Neural cell (in vitro differentiated cells): ENCODE data around the gene CHCHD2.

Source experiments
- EP300 ChIP-seq: fragments of 450-650 bp; conservative IDR thresholded peaks from 2 replicates; pipeline ENCODE4 v1.6.1; 2014; ENCODE audit warnings: antibody characterized with exemption, mild to moderate bottlenecking, moderate library complexity; ENCODE audit not compliant: poor library complexity, severe bottlenecking
- EZH2 ChIP-seq: fragments of 200-600, 300-800 bp; shearing (Covaris generic), sonication (generic); IDR thresholded peaks from 2 replicates; pipeline ENCODE4 v1.6.1; 2014; ENCODE audit warnings: antibody characterized with exemption, low read length, borderline replicate concordance, mild to moderate bottlenecking; ENCODE audit not compliant: insufficient read depth, poor library complexity, severe bottlenecking
- POLR2AphosphoS5 ChIP-seq: IDR thresholded peaks from 2 replicates; pipeline ENCODE4 v1.6.1; 2012
- RAD21 ChIP-seq: fragments of 450-650 bp; conservative IDR thresholded peaks from 2 replicates; pipeline ENCODE4 v1.6.1; 2014; ENCODE audit warnings: antibody characterized with exemption, mild to moderate bottlenecking, moderate library complexity
- REST ChIP-seq: IDR thresholded peaks from 2 replicates; pipeline ENCODE4 v1.6.1; 2012; ENCODE audit warnings: borderline replicate concordance
- SMC3 ChIP-seq: fragments of 450-650 bp; conservative IDR thresholded peaks from 2 replicates; pipeline ENCODE4 v1.6.1; 2014; ENCODE audit warnings: antibody characterized with exemption, mild to moderate bottlenecking, moderate library complexity; ENCODE audit not compliant: poor library complexity
- TAF1 ChIP-seq: IDR thresholded peaks from 2 replicates; pipeline ENCODE4 v1.6.1; 2012; ENCODE audit warnings: low read depth
- TF ChIP-seq, protein P1 (sequence below): fragments of 450-650 bp; IDR thresholded peaks from 2 replicates; pipeline ENCODE4 v1.5.1; 2014; ENCODE audit warnings: antibody characterized with exemption, mild to moderate bottlenecking, moderate library complexity; ENCODE audit not compliant: poor library complexity, severe bottlenecking

DNA sequence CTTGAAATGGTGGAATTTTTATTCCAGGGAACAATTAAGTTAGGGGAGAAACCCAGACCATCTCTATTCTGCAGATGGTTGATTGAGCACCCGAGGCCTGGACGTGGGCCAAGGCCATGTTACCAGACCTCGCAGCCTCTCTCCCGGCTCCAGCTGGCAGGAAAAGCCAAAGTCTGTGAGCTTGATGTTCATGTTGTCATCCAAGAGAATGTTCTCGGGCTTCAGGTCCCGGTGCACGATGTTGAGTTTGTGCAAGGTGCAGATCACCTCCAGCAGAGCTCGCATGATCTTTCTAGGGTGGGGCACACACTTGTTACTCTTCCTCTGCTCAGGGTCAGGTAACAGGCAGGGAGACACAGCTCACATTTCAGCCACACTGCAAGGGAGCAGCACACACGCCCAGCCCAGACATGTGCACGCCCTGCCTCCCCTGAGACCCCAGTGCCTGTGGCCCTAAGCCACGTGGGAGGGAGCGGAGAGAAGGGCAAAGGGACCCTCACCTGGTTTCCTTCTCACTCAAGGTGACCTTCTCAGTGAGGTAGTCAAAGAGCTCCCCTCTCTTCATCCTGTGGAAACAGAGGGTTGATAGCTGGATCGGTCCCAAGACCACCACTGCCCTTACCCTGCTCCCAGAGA lies 23.0 kb downstream of the CHCHD2 start:
- no peak for TF ChIP-seq TAF1
- TF ChIP-seq, protein P1, sequence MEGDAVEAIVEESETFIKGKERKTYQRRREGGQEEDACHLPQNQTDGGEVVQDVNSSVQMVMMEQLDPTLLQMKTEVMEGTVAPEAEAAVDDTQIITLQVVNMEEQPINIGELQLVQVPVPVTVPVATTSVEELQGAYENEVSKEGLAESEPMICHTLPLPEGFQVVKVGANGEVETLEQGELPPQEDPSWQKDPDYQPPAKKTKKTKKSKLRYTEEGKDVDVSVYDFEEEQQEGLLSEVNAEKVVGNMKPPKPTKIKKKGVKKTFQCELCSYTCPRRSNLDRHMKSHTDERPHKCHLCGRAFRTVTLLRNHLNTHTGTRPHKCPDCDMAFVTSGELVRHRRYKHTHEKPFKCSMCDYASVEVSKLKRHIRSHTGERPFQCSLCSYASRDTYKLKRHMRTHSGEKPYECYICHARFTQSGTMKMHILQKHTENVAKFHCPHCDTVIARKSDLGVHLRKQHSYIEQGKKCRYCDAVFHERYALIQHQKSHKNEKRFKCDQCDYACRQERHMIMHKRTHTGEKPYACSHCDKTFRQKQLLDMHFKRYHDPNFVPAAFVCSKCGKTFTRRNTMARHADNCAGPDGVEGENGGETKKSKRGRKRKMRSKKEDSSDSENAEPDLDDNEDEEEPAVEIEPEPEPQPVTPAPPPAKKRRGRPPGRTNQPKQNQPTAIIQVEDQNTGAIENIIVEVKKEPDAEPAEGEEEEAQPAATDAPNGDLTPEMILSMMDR, result no peak
- no peak for TF ChIP-seq POLR2AphosphoS5
- TF ChIP-seq RAD21, result no peak
- no peak for TF ChIP-seq REST
- TF ChIP-seq EP300, result no peak
- TF ChIP-seq SMC3, result no peak
- no peak for TF ChIP-seq EZH2
